Measurements from ENCODE around the gene UCP2.

UCP2 gene

GRCh38 chr11:74006743-74007304 is 24.2 kb upstream of the UCP2 start:
- Histone ChIP-seq H3F3A (ENCODE audit: control insufficient read depth, insufficient read depth) (no peaks in the 10 kb centered on the region), H3K36me3 (ENCODE audit: control insufficient read depth, low read length) (no peaks in the 10 kb centered on the region; the same call in 1 of the 2 replicates), H3K79me2 (ENCODE audit: control insufficient read depth, low read length) (no peaks in the 10 kb centered on the region), H3K4me2 (ENCODE audit: low read length) (no peak overlapping the region), H3K9me2 (replicated peaks; ENCODE audit: control insufficient read depth, low read length) (no peaks in the 10 kb centered on the region), H3K9me3 (ENCODE audit: control insufficient read depth, insufficient read depth, low read length) (no peaks in the 10 kb centered on the region), H3K4me3 (ENCODE audit: low read length) (no peak overlapping the region), H3K27ac (ENCODE audit: low read depth, low read length) (no peak overlapping the region), H3K27me3 (ENCODE audit: control insufficient read depth, low read length) (no peaks in the 10 kb centered on the region), H4K20me1 (ENCODE audit: control insufficient read depth, insufficient read depth, low read depth, low read length) (no peaks in the 10 kb centered on the region), H3K4me1 (ENCODE audit: control insufficient read depth, low read length) (peaks cover 44% of the 10 kb centered on the region)
- TF ChIP-seq CTCF (IDR thresholded peaks at IDR 0.05; ENCODE audit: low read depth, low read length, poor library complexity, severe bottlenecking) (no peak), EZH2phosphoT487 (IDR thresholded peaks at IDR 0.05; ENCODE audit: borderline replicate concordance, low read length) (no peak)

GRCh38 chr11:74005721-74006517 is 23.3 kb upstream of the UCP2 start:
- Histone ChIP-seq H3F3A (ENCODE audit: control insufficient read depth, insufficient read depth) (no peaks in the 10 kb centered on the region), H3K9me2 (replicated peaks; ENCODE audit: control insufficient read depth, low read length) (no peaks in the 10 kb centered on the region)

GRCh38 chr11:74004759-74005615 is 22.3 kb upstream of the UCP2 start:
- no peak overlapping the region for H3K4me3 ChIP-seq (ENCODE audit: low read length)
- H3K4me1 ChIP-seq (ENCODE audit: control insufficient read depth, low read length), result peaks cover 35% of the 10 kb centered on the region
- no peaks in the 10 kb centered on the region for H4K20me1 ChIP-seq (ENCODE audit: control insufficient read depth, insufficient read depth, low read depth, low read length)
- H3K4me2 ChIP-seq (ENCODE audit: low read length), result no peak overlapping the region
- H3K79me2 ChIP-seq (ENCODE audit: control insufficient read depth, low read length), result no peaks in the 10 kb centered on the region
- H3K27ac ChIP-seq (ENCODE audit: low read depth, low read length), result no peak overlapping the region
- H3K9me2 ChIP-seq (replicated peaks; ENCODE audit: control insufficient read depth, low read length), result no peaks in the 10 kb centered on the region
- no peaks in the 10 kb centered on the region for H3K27me3 ChIP-seq (ENCODE audit: control insufficient read depth, low read length)
- TF ChIP-seq EZH2phosphoT487 (IDR thresholded peaks at IDR 0.05; ENCODE audit: borderline replicate concordance, low read length), result no peak
- no peak for TF ChIP-seq CTCF (IDR thresholded peaks at IDR 0.05; ENCODE audit: low read depth, low read length, poor library complexity, severe bottlenecking)
- H3K36me3 ChIP-seq (ENCODE audit: control insufficient read depth, low read length), result no peaks in the 10 kb centered on the region; the same call in 1 of the 2 replicates
- H3K9me3 ChIP-seq (ENCODE audit: control insufficient read depth, insufficient read depth, low read length), result no peaks in the 10 kb centered on the region
- no peaks in the 10 kb centered on the region for H3F3A ChIP-seq (ENCODE audit: control insufficient read depth, insufficient read depth)

More at GRCh38 chr11:74005721-74006517, 23.3 kb upstream of the UCP2 start:
- Histone ChIP-seq H3K4me1 (ENCODE audit: control insufficient read depth, low read length) (peaks cover 35% of the 10 kb centered on the region), H3K27ac (ENCODE audit: low read depth, low read length) (no peak overlapping the region), H4K20me1 (ENCODE audit: control insufficient read depth, insufficient read depth, low read depth, low read length) (no peaks in the 10 kb centered on the region), H3K4me3 (ENCODE audit: low read length) (no peak overlapping the region), H3K4me2 (ENCODE audit: low read length) (no peak overlapping the region), H3K27me3 (ENCODE audit: control insufficient read depth, low read length) (no peaks in the 10 kb centered on the region), H3K79me2 (ENCODE audit: control insufficient read depth, low read length) (no peaks in the 10 kb centered on the region), H3K36me3 (ENCODE audit: control insufficient read depth, low read length) (no peaks in the 10 kb centered on the region; the same call in 1 of the 2 replicates), H3K9me3 (ENCODE audit: control insufficient read depth, insufficient read depth, low read length) (no peaks in the 10 kb centered on the region)
- TF ChIP-seq CTCF (IDR thresholded peaks at IDR 0.05; ENCODE audit: low read depth, low read length, poor library complexity, severe bottlenecking) (no peak), EZH2phosphoT487 (IDR thresholded peaks at IDR 0.05; ENCODE audit: borderline replicate concordance, low read length) (no peak)

All from DOHH2 (cell line).